Rectal smooth muscle tissue (tissue), 1 donor: Measurements from ENCODE around the gene CASKIN1.
"Not testable (repeated sequence)": the region's sequence is repeated elsewhere in the genome, so short reads cannot be mapped to it uniquely, and the experiment has no call there.

Experiments
- H3K27ac ChIP-seq: one replicate; pipeline ENCODE4 v1.7.0; 2013; ENCODE audit warnings: low read depth, low read length, inconsistent platforms
- H3K27me3 ChIP-seq: one replicate; pipeline ENCODE4 v1.7.0; 2013; ENCODE audit warnings: low read length; ENCODE audit not compliant: control insufficient read depth, insufficient read depth
- H3K36me3 ChIP-seq: one replicate; pipeline ENCODE4 v1.7.0; 2013; ENCODE audit warnings: low read length; ENCODE audit not compliant: control insufficient read depth, insufficient read depth
- H3K4me1 ChIP-seq: one replicate; pipeline ENCODE4 v1.7.0; 2013; ENCODE audit warnings: low read length; ENCODE audit not compliant: control insufficient read depth, insufficient read depth
- H3K4me3 ChIP-seq: one replicate; pipeline ENCODE4 v1.7.0; 2013; ENCODE audit warnings: low read length
- H3K9ac ChIP-seq: one replicate; pipeline ENCODE4 v1.7.0; 2013; ENCODE audit warnings: low read length

CASKIN1 gene

GRCh38 chr16:2127630-2128280 is 68.7 kb downstream of the CASKIN1 start:
- H3K27me3 ChIP-seq, H3K36me3 ChIP-seq, H3K9ac ChIP-seq, H3K4me3 ChIP-seq: not testable (repeated sequence)
- Histone ChIP-seq H3K27ac (peak overlapping the region; percentile 98), H3K4me1 (peaks cover 31% of the 10 kb centered on the region)
